ENCODE measurements around the gene HS2ST1.
A peak's percentile ranks its signal among the peaks of the same experiment; 100 is the strongest.
"Not testable (repeated sequence)": the region's sequence is repeated elsewhere in the genome, so short reads cannot be mapped to it uniquely, and the experiment has no call there.

Gene HS2ST1

DNA sequence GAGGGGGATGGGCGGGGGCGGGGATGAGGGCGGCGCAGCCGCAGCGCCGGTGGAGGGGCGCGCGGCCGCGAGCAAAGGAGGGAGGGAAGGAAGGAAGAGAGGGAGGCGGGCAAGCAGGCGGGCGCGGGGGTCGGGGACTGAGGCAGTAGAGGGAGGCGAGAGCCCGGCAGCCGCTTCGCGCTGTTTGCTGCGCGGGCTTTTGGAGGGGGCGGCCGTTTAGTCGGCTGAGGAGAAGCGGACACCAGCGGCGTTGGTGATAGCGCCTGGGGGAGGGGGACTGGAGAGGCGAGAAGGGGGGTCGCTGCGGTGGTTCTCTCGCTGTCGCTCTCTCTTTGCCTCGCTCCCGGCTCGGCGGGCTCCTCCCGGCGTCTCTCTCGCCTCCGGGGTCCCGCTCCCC lies at the start of gene HS2ST1:
TSS of gene HS2ST1 (plus strand) at position 35 of the 397 bp plus-strand sequence.
- DNase-seq (ENCODE audit: low read depth in 2 of 2) = no peak

DNA sequence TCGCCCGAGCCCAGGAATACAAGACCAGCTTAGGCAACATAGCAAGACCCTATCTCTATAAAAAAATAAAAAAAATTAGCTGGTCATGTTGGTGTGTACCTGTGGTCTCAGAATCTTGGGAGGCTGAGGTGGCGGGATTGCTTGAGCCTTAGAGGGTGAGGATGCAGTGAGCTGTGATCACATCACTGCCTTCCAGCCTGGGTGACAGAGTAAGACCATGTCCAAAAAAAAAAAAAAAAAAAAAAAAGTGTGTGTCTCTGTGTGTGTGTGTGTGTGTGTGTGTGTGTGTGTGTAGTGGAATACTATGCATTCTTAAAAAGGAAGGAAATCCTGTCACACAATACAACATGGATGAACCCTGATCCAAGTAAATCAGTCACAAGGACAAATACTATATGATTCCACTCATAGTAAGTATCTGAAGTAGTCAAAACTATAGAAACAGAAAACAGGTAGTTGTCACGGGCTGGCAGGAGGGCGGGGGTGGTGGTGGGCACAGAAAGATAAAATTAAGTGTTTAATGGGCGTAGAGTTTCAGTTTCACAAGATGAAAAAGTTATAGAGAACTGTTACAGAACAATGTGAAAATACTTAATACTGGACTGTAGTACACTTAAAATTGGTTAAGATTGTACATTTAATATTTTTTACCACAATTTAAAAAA lies 48.3 kb upstream of the HS2ST1 start:
- no peak for DNase-seq (ENCODE audit: low read depth in 2 of 2)

- no peak for DNase-seq (ENCODE audit: low read depth in 2 of 2)
Observed at GRCh38 chr1:86866665-86867064, 47.8 kb upstream of the HS2ST1 start.

DNA sequence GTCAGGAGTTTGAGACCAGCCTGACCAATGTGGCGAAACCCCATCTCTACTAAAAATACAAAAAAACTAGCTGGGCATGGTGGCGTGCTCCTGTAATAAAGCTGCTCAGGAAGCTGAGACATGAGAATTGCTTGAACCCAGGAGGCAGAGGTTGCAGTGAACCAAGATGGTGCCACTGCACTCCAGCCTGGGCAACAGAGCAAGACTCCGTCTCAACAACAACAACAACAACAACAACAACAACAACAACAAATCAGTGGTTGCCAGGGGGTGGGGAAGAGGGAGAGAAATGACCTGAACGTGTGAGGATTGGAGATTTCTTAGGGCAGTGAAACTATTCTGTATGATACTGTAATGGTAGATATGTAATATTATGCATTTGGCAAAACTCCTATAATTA lies 47.2 kb upstream of the HS2ST1 start:
- DNase-seq (ENCODE audit: low read depth in 2 of 2) = not testable (repeated sequence)

DNA sequence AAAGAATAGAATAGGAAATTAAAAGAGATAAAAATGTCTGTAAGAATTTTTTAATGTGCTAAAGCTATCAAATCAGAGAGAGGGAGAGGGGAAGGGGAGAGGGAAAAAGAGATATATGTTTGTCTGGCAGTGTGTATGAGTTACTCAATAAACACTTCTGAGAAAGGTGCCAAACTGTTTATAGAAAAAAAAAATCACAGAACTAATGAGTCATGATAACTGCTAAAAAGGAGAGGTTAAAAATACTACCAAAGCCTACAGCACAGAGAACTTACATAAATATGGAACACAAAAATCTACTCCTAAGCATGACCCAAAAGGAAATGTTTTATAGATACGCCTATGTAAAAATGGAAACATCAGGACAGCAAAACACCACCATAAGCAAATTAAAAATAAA lies 46.0 kb upstream of the HS2ST1 start:
- DNase-seq (ENCODE audit: low read depth in 2 of 2) = no peak

DNA sequence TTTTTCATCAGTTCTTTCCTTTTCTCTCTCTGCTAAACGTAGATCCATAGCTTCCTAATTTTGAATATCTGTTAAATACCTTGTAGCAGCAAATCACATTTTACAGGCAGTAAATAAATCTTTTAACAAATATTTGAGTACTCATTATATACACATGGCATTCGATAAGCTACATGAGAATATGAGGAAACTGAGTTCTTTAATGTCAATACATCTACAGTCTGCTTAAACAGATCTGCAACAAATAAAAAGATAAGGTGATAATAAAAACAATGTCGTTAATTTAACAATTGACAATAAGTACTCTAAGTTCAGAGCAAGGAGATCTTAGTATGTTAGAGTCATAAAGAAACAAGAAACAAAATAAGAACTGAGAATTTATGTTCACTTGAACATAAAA lies 43.4 kb upstream of the HS2ST1 start:
- no peak for DNase-seq (ENCODE audit: low read depth in 2 of 2)

DNA sequence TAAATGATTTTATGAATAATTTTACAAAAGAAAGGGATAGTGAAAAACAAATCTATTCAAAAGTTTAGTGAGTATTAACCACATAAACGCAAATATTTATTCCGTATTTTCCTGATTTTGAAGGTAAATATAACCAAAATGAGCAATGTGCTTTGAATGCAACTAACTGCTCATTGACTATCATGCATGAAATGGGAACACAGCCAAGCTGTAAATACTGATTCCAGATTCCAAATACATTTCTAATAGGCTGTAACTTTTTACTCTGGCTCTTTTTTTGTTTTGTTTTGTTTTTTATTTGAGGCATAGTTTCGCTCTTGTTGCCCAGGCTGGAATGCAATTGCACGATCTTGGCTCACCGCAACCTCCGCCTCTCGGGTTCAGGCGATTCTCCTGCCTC lies 42.3 kb upstream of the HS2ST1 start:
- DNase-seq (ENCODE audit: low read depth in 2 of 2) = no peak

DNA sequence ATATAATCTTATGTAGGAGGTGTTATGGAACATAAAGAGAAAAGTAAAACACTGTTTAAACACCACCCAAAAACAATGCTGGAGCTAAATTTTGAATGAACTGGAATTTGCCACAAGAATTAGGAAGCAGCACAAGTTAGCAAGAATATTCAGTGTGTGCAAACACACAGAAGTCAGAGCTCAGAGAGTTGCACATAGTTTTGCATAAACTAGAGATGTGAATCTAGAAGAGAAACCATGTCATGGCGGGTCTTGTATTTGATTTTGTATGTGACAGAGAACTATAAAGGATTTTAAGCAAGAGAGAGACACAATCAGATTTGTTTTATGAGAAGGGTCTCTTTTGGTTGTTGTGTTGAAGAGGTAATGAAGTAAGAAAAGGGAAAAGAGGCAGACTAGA lies 38.7 kb upstream of the HS2ST1 start:
- DNase-seq (ENCODE audit: low read depth in 2 of 2) = no peak

DNA sequence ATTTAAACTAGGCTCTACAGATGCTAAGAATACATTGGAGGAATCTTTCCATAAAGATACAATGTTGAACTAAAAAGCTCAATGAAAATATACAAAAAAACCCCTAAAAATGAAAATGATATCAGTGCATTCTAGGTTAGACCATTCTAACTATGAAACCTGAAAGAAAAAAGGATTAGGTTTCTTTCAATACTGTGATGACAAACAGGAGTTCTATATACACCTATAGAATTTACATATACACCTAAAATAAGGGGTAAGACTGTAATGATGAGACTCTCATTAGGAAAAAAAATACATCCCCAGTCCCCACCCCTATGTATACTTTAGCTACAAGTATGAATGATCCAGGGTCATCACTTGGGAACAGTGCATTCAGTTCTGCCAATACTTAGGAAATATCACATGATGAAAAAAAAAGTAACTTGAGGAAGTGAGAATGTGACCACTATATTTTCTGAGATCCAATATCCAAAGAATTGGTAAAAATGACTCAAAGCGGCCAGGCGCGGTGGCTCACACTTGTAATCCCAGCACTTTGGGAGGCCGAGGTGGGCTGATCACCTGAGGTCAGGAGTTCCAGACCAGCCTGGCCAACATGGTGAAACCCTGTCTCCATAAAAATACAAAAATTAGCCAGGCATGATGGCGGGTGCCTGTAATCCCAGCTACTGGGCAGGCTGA lies 26.8 kb upstream of the HS2ST1 start:
- no peak for DNase-seq (ENCODE audit: low read depth in 2 of 2)

GRCh38 chr1:86888327-86888726 lies 26.1 kb upstream of the HS2ST1 start:
- no peak for DNase-seq (ENCODE audit: low read depth in 2 of 2)

- not testable (repeated sequence) for DNase-seq (ENCODE audit: low read depth in 2 of 2)
Observed at GRCh38 chr1:86899401-86899800, 15.0 kb upstream of the HS2ST1 start.

DNA sequence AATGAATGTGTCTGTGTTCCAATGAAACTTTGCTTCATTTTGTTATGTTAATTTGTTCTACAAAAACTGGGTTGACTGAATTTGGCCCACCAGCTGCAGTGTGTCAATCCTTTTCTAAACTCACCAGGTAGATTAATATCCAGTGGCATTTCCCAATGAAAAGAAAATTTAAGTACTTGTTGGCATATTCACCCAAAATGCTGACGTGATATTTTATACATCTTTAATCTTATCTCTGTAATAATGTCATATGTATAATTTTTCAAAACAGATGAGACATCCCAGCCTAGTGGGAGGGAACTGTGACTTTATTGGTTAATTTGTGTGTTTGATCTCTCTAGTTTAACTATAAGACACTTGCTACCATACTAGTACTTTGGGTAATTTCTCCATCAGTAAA lies 8.6 kb upstream of the HS2ST1 start:
- DNase-seq (ENCODE audit: low read depth in 2 of 2) = no peak

- no peak for DNase-seq (ENCODE audit: low read depth in 2 of 2)
Observed at GRCh38 chr1:86906419-86906818, 8.0 kb upstream of the HS2ST1 start.

DNA sequence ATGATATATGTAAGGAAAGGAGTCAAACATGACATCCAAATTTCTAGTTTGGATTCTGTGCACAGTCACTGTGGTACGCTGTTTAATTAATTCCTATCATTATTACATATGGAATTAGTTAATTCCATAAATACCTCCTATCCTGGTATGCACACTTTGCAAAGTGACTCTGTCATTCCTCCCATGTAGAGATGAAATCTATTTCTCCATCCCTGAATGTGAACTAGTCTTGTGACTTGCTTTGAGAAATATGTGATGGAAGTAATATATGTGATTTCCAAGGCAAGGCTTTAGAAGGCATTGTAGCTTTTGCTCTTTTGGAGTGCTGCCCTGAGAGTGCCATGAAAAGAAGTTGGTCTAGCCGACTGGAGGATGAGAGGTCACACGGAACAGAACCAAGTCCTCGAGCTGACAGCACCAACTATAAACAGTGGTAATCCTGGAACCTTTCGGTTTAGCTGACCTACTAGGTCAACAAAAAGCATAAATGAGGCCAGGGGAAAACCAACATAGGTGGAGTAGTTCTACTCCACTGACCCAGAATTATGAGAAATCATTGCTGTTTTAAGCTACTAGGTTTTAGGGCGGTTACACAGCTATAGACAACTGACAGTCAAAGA lies 2.0 kb upstream of the HS2ST1 start:
- no peak for DNase-seq (ENCODE audit: low read depth in 2 of 2)

- peak in 1 of 2 donors; percentile 13 for DNase-seq (ENCODE audit: low read depth in 2 of 2)
Observed at GRCh38 chr1:86913399-86913895, 988 bp upstream of the HS2ST1 start.

DNA sequence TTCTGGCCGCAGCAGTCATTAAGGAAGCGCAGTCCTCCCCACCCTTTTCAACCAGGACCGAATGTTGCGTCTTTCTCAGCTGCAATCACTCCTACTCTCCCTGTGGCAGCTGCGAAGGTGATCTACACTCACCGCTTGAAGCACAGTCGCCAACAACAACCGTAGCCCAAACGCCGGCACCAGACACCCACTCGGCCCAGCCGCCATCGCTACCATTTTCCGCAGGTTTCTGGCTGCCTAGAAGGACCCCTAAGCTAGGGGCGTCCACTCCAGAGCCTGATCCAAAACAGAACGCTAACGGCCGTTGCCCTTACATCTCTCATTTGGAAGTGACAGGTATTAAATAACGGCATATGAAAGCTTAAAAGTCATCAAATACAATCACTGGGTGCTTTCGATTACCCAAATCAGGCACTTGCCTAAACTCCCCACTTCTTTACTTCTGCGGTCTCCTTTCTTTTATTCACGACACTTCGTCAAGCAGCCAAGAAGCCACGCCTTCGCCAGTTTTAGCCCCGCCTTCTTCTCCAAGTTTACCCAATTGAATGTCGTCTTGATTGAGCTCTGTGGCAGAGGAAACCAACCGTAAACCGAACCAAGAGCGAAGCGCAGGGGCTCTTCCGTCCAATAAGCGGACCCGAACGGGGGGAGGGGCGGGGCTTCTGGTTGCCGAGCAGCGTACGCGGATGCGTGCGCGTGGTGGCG lies 387 bp upstream of the HS2ST1 start, which contains the start of gene SELENOF:
TSS of gene SELENOF (minus strand) at position 231 of the 705 bp plus-strand sequence. CDS start at position 216, 15 bp downstream.
- peak; percentile 96 to 98 for DNase-seq (ENCODE audit: low read depth in 2 of 2)

DNA sequence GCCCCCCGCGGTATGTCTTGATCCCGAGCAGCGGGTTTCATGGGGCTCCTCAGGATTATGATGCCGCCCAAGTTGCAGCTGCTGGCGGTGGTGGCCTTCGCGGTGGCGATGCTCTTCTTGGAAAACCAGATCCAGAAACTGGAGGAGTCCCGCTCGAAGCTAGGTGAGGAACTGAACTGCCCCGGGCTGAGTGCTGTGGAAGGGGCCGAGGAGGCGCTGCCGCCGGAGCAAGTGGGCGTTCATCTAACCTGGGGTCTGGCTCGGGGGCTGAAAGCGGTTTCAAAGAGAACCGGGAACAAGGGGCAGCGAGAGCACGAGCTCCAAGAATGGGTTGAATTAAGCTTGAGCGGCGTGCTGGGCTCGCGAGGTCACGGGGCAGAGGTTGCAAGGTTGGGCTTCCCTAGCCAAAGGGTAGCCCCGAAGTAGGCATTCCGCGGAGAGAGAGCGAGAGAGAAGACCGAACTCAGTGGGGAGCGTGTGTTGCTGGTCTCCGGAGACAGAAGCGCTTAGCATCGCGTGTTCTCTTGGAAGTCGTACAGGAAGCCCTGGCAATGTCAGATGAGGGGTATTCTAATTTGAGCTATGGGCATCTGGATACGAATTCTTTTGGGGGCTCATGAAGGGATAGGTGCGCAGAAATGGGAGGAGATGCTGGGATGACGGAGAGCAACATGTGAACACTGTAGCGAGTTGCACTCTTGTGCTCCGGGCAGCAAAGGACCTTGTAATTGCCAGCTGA lies 732 bp downstream of the HS2ST1 start:
- DNase-seq (ENCODE audit: low read depth in 2 of 2) = peak; percentile 11 to 20

- DNase-seq (ENCODE audit: low read depth in 2 of 2) = no peak
Observed at GRCh38 chr1:86915737-86916235, 1.4 kb downstream of the HS2ST1 start.

DNA sequence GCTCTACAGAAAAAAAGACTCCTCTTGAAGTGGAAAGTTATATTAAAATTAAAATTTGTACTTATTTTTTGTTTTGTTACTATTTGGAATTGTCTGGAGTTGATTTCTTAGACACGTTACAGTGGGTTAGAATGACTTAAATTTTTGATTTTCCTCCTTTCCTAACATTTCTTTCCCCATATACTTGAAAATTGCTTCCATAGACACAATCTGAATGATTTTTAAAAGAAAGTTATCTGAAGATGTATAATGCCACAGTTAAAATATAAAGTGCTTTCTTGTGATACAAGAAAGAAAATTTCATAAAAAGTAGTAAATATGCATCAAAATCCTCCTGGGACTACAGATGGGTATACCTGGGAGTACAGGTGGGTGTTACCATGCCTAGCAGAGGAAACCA lies 2.3 kb downstream of the HS2ST1 start:
- no peak for DNase-seq (ENCODE audit: low read depth in 2 of 2)

DNA sequence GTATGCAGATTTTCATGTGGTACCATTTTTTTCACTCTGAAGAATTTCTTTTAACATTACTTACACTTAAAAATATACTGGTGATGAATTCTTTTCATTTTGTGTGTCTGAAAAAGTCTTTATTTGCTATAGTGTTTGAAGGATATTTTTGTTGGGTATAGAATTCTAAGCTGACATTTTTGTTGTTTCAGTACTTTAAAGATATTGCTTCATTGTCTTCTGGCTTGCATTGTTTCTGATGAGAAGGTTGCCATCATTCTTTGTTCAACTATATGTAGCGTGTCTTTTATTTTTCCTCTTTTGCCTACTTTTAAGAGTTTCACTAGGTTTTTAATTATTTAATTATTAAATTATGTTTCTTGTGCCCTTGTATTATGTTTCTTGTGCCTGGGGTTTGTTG lies 8.0 kb downstream of the HS2ST1 start:
- no peak for DNase-seq (ENCODE audit: low read depth in 2 of 2)

- no peak for DNase-seq (ENCODE audit: low read depth in 2 of 2)
Observed at GRCh38 chr1:86924324-86924960, 10.0 kb downstream of the HS2ST1 start.
